Cardiac muscle cell (in vitro differentiated cells and primary cell): ENCODE data around the gene IL10RA. TPM values are rescaled to one million over a fixed set of nuclear protein-coding genes. Genes with fewer than 3 reads are reported as not detected.
"Not testable (repeated sequence)": the region's sequence is repeated elsewhere in the genome, so short reads cannot be mapped to it uniquely, and the experiment has no call there.

ENCODE experiments used
- DNase-seq, 2 donors: peaks; one replicate each; pipeline versions ENCODE4 v3.0.0 to v3.0.0-alpha.2; 2010 to 2017; ENCODE audit warnings: low read depth in 1 of 2, low spot score in 1 of 2
- H3K27ac ChIP-seq: fragments of 200-600 bp; sonication (generic); 2 replicates; pipeline ENCODE4 v1.5.1; 2016
- H3K27me3 ChIP-seq: fragments of 200-600 bp; sonication (generic); 2 replicates; pipeline ENCODE4 v1.6.0; 2016; ENCODE audit warnings: control low read depth
- H3K36me3 ChIP-seq: fragments of 200-600 bp; sonication (generic); 2 replicates; pipeline ENCODE4 v1.5.1; 2016; ENCODE audit warnings: control low read depth
- H3K4me1 ChIP-seq: fragments of 200-600 bp; sonication (generic); 2 replicates; pipeline ENCODE4 v1.8.1; 2017; ENCODE audit warnings: low read depth, mild to moderate bottlenecking, mixed run types
- H3K4me3 ChIP-seq: fragments of 200-600 bp; sonication (generic); 2 replicates; pipeline ENCODE4 v1.5.1; 2016; ENCODE audit warnings: mild to moderate bottlenecking
- H3K9me3 ChIP-seq: fragments of 200-600 bp; sonication (generic); 2 replicates; pipeline ENCODE4 v1.5.1; 2017; ENCODE audit warnings: low read depth, mild to moderate bottlenecking, control low read depth
- CTCF ChIP-seq: IDR thresholded peaks from 2 replicates; pipeline ENCODE4 v1.5.1; 2012; ENCODE audit warnings: low read depth, mild to moderate bottlenecking, low read length
- polyA plus RNA-seq: library from polyadenylated mRNA; unstranded; fragments of >200 nt; fragmentation: Nextera tagmentation; extraction: Ambion mirVana; gene quantifications from 2 replicates; pipeline ENCODE4 v1.2.1, GENCODE V29; 2016
- total RNA-seq: library from RNA; depleted of rRNA; stranded (reverse); fragments of >200 nt; gene quantifications from 2 replicates; pipeline ENCODE4 v1.2.3, GENCODE V29; 2016

IL10RA gene
- total and polyA plus RNA-seq, 2 experiments from 2014 or later = not detected

DNA sequence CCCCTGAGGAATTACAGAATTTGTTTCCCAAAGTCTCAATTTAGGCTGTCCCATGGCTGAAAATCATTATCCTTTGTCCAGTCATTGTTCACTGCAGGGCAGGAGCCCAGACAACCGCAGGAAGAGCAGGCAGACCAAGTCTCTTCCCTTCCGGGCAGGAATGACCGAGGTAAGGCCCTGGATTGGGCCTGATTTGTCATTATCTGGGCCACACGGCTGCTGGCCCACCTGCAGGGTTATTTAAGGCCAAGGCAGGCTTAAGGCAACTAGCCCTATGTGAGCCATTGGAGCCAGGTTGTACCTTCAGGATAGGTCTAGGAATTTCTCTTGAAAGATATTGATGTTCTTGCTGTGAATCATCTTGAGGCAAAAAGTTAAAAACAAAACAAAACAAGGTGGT, 9.7 kb upstream of the IL10RA start:
- H3K27me3 ChIP-seq = peaks cover 9% of the 10 kb centered on the region
- H3K27ac ChIP-seq = no peak overlapping the region
- H3K4me1 ChIP-seq = no peaks in the 10 kb centered on the region
- H3K4me3 ChIP-seq = no peak overlapping the region
- H3K36me3 ChIP-seq = no peaks in the 10 kb centered on the region
- DNase-seq = no peak
- no peak for TF ChIP-seq CTCF
- H3K9me3 ChIP-seq = no peaks in the 10 kb centered on the region

- Histone ChIP-seq H3K4me1 (no peaks in the 10 kb centered on the region), H3K27ac (no peak overlapping the region), H3K4me3 (no peak overlapping the region), H3K9me3 (no peaks in the 10 kb centered on the region), H3K36me3 (no peaks in the 10 kb centered on the region), H3K27me3 (peaks cover 9% of the 10 kb centered on the region)
- no peak for TF ChIP-seq CTCF
- DNase-seq = no peak
Observed at GRCh38 chr11:117977029-117977428, 9.2 kb upstream of the IL10RA start.

- not testable (repeated sequence) for DNase-seq, H3K27ac ChIP-seq, H3K4me1 ChIP-seq, H3K4me3 ChIP-seq, H3K36me3 ChIP-seq, H3K27me3 ChIP-seq, H3K9me3 ChIP-seq
Observed at GRCh38 chr11:117977612-117978264, 8.5 kb upstream of the IL10RA start.

- not testable (repeated sequence) for DNase-seq, H3K4me1 ChIP-seq, H3K4me3 ChIP-seq, H3K9me3 ChIP-seq, H3K27me3 ChIP-seq, H3K27ac ChIP-seq, H3K36me3 ChIP-seq
Observed at GRCh38 chr11:117978291-117978910, 7.8 kb upstream of the IL10RA start.

- Histone ChIP-seq H3K4me1 (no peaks in the 10 kb centered on the region), H3K9me3 (no peaks in the 10 kb centered on the region), H3K27ac (no peak overlapping the region), H3K4me3 (no peak overlapping the region), H3K27me3 (peaks cover 12% of the 10 kb centered on the region), H3K36me3 (no peaks in the 10 kb centered on the region)
- no peak for DNase-seq
- TF ChIP-seq CTCF = no peak
Observed at GRCh38 chr11:117978991-117979390, 7.2 kb upstream of the IL10RA start.

DNA sequence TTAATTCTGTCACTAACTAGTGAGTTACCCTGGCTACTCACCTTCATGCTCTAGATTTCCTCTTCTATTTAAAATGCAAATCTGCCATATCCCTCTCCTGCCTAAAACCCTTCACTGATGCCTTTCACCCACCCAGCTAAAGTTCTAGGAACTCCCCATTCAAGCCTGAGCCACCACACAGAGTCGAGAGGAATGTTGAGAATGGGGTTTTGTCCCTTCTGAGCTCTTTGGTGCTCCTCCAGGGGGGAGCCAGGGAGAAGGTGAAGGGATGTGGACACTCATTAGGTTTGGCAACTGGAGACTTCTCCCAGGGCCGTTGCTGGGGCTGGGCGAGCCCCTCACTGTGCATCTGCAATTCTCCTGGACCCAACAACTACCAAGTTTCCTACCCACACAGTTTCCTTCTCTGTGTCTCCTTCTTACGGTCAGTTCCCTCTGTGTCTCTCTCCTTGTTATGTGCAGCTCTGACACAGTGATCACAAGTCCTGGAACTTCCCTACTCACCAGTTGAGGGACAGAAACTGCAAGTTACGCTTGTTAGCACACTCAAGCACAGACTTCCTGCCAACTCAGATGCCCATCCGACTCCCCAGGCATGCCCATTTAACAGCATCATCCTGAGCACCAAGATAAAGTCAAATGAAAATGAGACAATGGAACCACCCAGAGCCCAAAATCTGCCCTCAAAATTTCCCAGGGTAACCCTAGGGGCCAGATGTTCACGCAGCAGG, 6.5 kb upstream of the IL10RA start:
- no peak for DNase-seq

More for the DNA sequence above, 6.5 kb upstream of the IL10RA start:
- no peaks in the 10 kb centered on the region for H3K9me3 ChIP-seq
- no peak for TF ChIP-seq CTCF
- no peaks in the 10 kb centered on the region for H3K4me1 ChIP-seq
- no peaks in the 10 kb centered on the region for H3K36me3 ChIP-seq
- H3K4me3 ChIP-seq = no peak overlapping the region
- no peak overlapping the region for H3K27ac ChIP-seq
- H3K27me3 ChIP-seq = peaks cover 18% of the 10 kb centered on the region
